Umbilical cord (tissue), 2 donors: ENCODE measurements around the gene LY6G6F. TPM values are rescaled to one million over a fixed set of nuclear protein-coding genes. Genes with fewer than 3 reads are reported as not detected.

Experiments used
- DNase-seq: peaks from one replicate; pipeline ENCODE4 v3.0.0-alpha.2; 2015; ENCODE audit warnings: low spot score
- total RNA-seq: library from RNA; depleted of rRNA; stranded (reverse); fragments of >200 nt; gene quantifications from one replicate; pipeline ENCODE4 v1.2.3, GENCODE V29; 2014; ENCODE audit warnings: low replicate concordance; ENCODE audit not compliant: insufficient read depth

Gene LY6G6F
- total RNA-seq, 1 donor from 2014 or later, result not detected

DNA sequence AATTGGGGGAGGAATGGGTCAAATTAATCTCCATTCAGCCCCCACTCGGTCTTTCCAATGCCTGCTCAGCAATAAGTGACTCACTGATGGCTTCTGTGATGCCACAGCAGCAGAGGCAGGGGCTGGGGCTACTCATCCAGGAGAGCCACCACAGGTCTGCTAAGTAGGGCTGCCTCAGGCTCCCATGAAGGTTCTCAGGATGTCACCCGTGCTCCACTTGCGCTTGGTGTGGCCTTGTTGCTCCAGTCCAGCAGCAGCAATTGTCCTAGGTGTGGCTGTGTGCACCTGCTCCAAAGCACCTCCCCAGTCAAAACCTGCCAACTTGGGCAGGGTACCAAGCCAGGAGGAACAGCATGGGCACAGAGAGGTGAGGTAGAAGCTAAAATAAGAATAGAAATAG lies 15.5 kb downstream of the LY6G6F start:
- no peak for DNase-seq

DNA sequence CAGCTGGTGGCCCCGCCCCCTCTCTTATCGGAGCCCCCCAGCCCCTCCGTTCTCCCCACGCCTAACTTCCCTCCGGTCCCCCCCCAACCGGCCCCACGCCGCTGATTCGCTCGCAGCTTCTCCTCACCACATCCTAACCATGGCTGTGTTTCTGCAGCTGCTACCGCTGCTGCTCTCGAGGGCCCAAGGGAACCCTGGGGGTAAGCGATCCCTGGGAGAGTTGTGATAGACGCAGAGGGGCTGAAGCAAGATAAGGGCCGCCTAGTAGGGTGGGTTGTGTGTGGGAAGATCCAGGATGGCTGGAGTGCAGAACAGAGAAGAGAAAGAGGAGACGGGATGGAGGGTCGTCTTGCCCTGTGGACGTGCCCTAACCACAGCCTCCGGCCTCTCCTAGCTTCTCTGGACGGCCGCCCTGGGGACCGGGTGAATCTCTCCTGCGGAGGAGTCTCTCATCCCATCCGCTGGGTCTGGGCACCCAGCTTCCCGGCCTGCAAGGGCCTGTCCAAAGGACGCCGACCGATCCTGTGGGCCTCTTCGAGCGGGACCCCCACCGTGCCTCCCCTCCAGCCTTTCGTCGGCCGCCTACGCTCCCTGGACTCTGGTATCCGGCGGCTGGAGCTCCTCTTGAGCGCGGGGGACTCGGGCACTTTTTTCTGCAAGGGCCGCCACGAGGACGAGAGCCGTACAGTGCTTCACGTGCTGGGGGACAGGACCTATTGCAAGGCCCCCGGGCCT lies 16.7 kb downstream of the LY6G6F start, which contains the start of gene MPIG6B:
TSS of gene MPIG6B (plus strand) at position 129 of the 735 bp plus-strand sequence. CDS start at position 140, 11 bp downstream.
- no peak for DNase-seq

DNA sequence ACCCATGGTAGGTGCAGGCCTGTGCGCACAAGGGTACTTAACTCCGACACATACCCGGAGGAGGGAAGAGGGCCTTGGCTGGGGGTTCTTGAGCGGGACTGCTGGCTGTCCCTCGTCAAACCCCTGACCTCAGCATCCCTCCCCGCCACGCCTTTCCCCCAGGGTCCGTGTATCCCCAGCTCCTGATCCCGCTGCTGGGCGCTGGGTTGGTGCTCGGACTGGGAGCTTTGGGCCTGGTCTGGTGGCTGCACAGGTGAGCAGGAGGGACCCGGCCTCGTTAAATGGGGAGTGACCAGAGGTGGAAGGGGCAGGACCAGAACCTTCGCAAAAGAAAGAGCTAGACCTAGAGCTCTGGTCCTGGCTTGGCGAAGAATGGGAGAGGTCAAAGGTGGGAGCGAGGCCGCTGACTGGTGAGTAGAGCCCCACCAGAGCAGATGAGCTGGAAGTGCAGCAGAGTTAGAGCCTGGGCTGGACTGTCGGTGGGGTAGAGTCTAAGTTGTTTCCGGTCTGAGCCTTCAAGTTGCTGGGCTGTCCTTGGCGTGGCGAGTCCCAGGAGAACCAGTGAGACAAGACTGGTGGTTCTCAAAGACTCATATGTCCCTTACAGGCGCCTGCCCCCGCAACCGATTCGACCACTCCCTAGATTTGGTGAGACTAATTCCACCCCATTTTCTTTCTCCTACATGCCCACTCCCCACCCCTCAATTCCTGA lies 17.5 kb downstream of the LY6G6F start:
- DNase-seq, result no peak

GRCh38 chr6:31725502-31726350 lies 19.1 kb downstream of the LY6G6F start:
- DNase-seq, result no peak

DNA sequence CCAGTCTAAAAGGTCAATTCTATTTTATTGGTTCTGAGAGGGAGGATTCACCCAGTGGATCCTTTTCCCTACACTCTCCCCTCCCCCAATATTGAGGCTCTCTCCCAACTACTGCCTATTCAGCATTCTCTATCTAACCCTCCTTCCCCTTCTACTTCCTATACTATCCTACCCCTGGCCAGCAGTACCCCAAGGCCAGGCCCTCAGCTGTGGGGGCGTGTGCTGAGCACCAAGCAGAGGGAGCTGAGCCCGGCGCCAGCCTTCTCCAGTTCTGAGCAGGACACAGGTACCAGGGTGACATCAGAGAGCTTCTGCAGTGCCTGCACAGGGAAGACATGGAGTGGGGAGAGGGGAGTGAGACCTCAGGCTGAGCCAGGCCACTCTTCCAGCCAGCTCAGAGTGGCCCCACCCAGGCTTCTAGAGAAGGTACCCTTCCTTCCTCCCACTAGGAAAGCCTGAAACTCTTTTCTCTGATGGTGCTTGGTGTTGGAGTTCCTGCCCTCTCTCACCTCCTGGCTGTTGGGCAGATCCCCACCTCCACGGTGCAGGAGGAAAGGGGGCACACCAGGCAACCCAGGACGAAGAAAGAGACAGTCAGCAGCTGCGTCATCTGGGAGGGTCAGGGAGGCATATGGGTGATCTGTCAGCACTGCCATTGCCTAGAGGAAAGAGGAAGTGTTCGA lies 20.5 kb downstream of the LY6G6F start:
- DNase-seq, result no peak

- DNase-seq, result no peak
Observed at GRCh38 chr6:31727717-31728671, 21.3 kb downstream of the LY6G6F start.

DNA sequence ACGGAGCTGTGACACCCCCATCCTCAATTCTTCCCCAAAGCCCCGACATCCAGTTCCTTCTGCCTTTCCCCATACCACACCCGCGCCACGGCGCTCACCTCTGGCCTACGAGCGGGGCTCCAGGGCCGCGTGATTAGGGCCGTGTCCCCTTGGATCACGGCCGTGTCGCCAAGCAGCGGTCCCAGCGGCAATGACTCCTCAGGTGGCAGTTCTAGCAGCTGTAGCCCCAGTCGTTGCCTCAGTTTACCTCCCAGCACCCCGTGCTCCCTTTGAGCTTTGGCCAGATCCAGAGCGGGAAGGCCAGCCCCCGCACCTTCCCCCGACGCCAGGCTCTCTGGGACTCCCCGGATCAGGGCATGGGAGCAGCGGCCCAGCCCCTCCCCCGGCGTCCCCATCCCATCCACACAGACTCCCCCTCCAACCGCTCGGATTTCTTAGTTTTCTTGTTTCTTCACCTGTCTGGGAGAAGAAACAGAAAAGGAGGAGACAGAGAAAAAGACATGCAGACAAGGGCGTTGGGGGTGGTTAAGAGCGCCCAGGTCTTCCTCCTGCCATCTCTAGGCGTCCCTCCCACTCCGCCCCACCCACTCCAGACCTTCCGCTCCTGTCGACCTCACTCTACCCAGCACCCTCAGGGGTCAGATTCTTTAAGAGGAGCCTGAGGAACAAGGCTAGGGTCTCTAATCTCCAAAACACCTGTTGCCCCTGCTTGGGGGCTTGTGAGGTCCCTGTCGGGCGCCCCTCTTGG lies 22.3 kb downstream of the LY6G6F start, which contains the start of gene DDAH2:
TSS of gene DDAH2 (minus strand) at position 533 of the 748 bp plus-strand sequence. CDS start at position 395, 138 bp downstream.
- no peak for DNase-seq

DNA sequence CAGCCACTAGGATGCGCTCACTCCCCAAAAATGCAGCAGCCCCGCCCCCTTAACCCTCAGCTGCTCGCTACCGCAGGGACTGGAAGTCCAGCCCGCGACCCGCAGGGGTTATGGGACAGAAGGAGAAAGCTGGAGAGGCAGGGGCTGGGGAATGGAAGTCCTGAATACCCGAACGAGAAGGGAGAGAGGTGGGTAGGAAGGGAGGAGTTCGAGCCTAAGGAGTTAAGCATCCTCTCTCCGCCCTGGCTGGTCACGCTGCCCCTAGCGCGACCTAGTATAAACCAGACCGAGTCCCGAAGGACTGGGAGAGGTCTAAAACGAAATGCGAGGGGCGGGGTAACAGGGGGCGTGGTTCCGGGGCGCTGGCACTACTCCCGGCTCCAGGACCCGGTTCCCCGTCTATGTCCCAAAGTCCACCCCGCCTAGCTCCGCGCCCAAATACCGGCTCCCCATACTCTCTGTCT lies 22.9 kb downstream of the LY6G6F start:
- peak; percentile 97 for DNase-seq

GRCh38 chr6:31729979-31730630 lies 23.4 kb downstream of the LY6G6F start:
- DNase-seq, result peak; percentile 94

- DNase-seq, result no peak
Observed at GRCh38 chr6:31730631-31731086, 24.0 kb downstream of the LY6G6F start.

DNA sequence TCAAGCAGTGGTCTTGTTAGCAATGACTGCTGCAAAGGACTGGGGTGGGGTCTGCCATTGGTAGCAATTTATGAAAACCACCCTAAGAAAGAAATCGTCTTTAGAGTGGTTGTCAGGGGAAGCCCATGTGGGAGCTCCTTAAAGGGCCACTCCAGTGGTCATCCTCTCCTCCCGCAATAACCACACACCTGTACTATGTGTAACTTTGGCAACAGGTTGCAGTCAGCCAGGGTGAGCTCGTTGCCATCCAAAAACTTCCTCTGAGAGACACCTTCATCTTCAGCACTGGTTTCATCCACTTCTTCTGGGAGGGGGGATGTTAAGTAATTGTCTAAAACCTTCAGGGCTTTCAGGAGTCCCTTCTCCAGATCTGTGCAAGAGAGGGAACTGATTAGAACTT lies 25.4 kb downstream of the LY6G6F start:
- DNase-seq, result no peak

DNA sequence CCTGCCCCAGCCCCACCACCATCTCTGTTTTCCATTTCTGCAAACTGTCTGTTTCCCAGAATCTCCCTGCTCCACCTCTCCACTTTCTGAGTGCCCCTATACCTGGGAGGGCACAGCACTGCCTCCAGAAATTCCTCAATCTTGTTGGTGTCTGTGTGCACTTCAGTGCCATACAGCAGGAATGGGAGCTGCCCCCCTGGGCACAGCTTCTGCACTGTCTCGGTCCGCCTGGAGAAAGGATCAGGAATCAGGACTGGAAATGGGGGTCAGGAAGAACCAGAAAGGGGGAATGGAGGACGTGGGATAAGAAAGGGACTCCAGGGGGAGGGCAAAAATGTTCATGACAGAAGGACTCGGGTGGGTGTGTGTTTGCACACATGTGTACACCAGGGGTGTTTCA lies 27.1 kb downstream of the LY6G6F start:
- no peak for DNase-seq

GRCh38 chr6:31734247-31734820 lies 27.7 kb downstream of the LY6G6F start:
- DNase-seq, result no peak

- peak; percentile 80 for DNase-seq
Observed at GRCh38 chr6:31734821-31735406, 28.2 kb downstream of the LY6G6F start.

GRCh38 chr6:31736021-31736767 lies 29.5 kb downstream of the LY6G6F start, which contains the start of gene CLIC1:
Gene CLIC1, minus strand, starts transcription at chr6:31736530. Its CDS starts 230 bp downstream, at chr6:31736300.
- peak; percentile 96 for DNase-seq

DNA sequence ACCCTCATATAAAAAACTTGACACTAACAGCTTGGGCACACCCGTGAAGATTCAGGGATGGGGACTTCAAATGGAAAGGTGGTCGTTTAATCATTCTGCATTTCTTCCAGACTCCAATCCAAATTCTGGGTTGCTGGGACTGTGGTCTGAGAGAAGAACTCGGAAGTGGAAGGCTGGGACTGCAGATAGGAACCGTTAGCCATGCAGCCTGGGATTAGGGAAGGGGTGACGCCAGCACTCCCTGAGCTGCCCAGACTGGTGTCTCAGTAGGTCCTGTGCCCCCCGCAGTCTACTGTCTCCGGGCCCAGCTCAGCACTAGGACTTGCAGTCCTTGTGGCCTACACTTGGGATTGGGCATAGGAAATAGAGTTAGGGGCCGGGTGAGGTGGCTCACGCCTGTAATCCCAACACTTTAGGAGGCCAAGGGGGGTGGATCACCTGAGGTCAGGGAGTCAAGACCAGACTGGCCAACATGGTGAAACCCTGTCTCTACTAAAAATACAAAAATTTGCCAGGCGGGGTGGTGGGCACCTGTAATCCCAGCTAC lies 30.2 kb downstream of the LY6G6F start:
- DNase-seq, result no peak
